Right lobe of liver (tissue), 6 donors: ENCODE measurements around the gene IPO11. TPM values are rescaled to one million over a fixed set of nuclear protein-coding genes. Genes with fewer than 3 reads are reported as not detected.

Experiments used
- ATAC-seq, 4 donors: fragments of 200-7000 bp; cut with Tn5 transposase; one replicate each; pipeline ENCODE4 v1.9.1; 2020; ENCODE audit warnings: mild to moderate bottlenecking in 4 of 4, moderate library complexity in 4 of 4
- DNase-seq, 3 donors: peaks; one replicate each; pipeline ENCODE4 v3.0.0-alpha.2; 2020
- H3K27ac ChIP-seq, 3 donors: fragments of 200-600 bp; one replicate each; pipeline ENCODE4 v1.8.0; 2022
- H3K27me3 ChIP-seq, 2 donors: fragments of 200-600 bp; one replicate each; pipeline ENCODE4 v1.8.0; 2022
- H3K36me3 ChIP-seq, 4 donors: fragments of 200-600 bp; sonication (generic) in 1 of 4; one replicate each; pipeline versions ENCODE4 v1.5.1 to v1.8.0; 2017 to 2022; ENCODE audit warnings: control low read depth in 1 of 4
- H3K4me1 ChIP-seq, 4 donors: fragments of 200-600 bp; sonication (generic) in 1 of 4; one replicate each; pipeline versions ENCODE4 v1.5.1 to v1.8.0; 2017 to 2022; ENCODE audit warnings: control low read depth in 1 of 4
- H3K4me3 ChIP-seq, 3 donors: fragments of 200-600 bp; one replicate each; pipeline ENCODE4 v1.8.0; 2022
- H3K9me3 ChIP-seq, 4 donors: fragments of 200-600 bp; sonication (generic) in 1 of 4; one replicate each; pipeline versions ENCODE4 v1.5.1 to v1.8.0; 2017 to 2022; ENCODE audit warnings: control low read depth in 1 of 4
- CTCF ChIP-seq, 4 donors: fragments of 200-600 bp in 3 of 4; fragments of 450-650 bp in 1 of 4; IDR thresholded peaks; one replicate each; pipeline versions ENCODE4 v1.5.1 to v1.8.0; 2016 to 2022; ENCODE audit warnings: antibody characterized with exemption in 4 of 4, mild to moderate bottlenecking in 2 of 4
- POLR2A ChIP-seq: fragments of 450-650 bp; IDR thresholded peaks from one replicate; pipeline ENCODE4 v1.6.1; 2017; ENCODE audit warnings: antibody characterized with exemption, mild to moderate bottlenecking
- WGBS: methylation state at CpG from one replicate; pipeline ENCODE4 v1.1.6; 2018; ENCODE audit warnings: low coverage, low lambda C conversion rate; ENCODE audit not compliant: insufficient coverage; ENCODE audit errors: missing lambda C conversion rate; 5-methylcytosine and 5-hydroxymethylcytosine counted together
- intact Hi-C, 2 donors: fragments of 100-400 bp; cut with DNase I; formaldehyde crosslinking; loops; one replicate each; pipeline versions ENCODE4 v1.11.2 to v1.14.1; 2022
- total RNA-seq, 6 experiments: library from RNA; depleted of rRNA in 2 of 6; stranded (reverse); fragments of >200 nt in 2 of 6; fragmentation: NEBNext Ultra II Directional in 3 of 6; extraction: Animal tissue kit (Norgen Biotek cat#: 25700) in 3 of 6; gene quantifications; one replicate each; pipeline versions ENCODE4 v1.1.0 to v1.2.4, GENCODE V29; 2016 to 2023
- donor health status: DM: no; HTN: yes; CAD: no.
- donor health status: DM: no; HTN: no; CAD: no.
- donor health status: DM: no; HTN: no; CAD: no.
- donor health status: DM: no; HTN: yes; CAD: no.
- donor health status: DM: no; HTN: yes; CAD: no.

The IPO11 gene
- total RNA-seq, 6 experiments from 2014 or later: 8.3 to 15.7 (median 13.6) TPM

DNA sequence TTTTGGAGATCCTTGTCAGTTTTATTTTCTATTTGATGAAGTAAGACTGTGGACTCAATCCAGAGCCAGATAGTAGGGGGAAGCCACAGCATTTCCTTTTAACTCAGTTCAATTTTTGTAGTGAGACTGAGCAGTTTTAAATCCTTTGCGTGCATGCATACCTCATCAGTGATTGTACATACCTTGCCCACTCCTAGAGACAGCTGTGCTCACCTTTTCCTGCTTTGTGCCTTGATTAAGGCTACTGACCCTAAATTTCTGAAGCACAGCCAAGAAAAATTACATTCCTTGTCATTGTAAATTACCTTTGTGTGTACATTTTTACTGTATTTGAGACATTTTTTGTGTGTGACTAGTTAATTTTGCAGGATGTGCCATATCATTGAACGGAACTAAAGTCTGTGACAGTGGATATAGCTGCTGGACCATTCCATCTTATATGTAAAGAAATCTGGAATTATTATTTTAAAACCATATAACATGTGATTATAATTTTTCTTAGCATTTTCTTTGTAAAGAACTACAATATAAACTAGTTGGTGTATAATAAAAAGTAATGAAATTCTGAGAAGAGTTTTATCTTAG, 26.7 kb upstream of the IPO11 start:
- peaks cover 0 to 36% (median 14%) of the 10 kb centered on the region in 4 donors for H3K36me3 ChIP-seq
- WGBS: 100% methylated on average over 2 of the region's 2 CpGs
- H3K4me3 ChIP-seq: no peak overlapping the region
- no peak for TF ChIP-seq CTCF (IDR thresholded peaks at IDR 0.05)
- no peak for TF ChIP-seq POLR2A
- ATAC-seq: no peak
- intact Hi-C loops: no loop called here
- DNase-seq: no peak
- no peaks in the 10 kb centered on the region for H3K27me3 ChIP-seq
- H3K27ac ChIP-seq: no peak overlapping the region
- no peaks in the 10 kb centered on the region for H3K4me1 ChIP-seq
- no peaks in the 10 kb centered on the region for H3K9me3 ChIP-seq

DNA sequence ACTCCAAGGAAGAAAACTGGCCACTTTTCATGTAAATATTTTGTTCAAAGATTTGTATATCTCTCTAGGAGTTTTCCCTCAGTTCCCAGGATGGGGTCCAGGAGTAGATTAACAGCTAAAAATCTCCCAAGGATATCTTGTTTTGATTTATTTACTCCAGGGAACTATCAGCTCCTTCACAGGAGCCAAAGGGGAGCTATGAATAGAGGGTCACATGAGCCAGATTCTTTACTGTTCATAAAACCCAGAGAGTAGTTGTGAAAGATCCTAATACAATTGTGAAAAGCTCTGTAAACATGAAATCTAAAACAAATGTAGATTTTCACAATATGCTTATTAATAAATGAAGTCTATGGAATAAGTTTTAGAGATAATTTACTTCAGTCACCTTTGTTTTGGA, 25.7 kb upstream of the IPO11 start:
- ATAC-seq (no peak), DNase-seq (no peak)
- intact Hi-C loops: no loop called here
- no peak for TF ChIP-seq CTCF (IDR thresholded peaks at IDR 0.05)
- no peak for TF ChIP-seq POLR2A
- H3K4me1 ChIP-seq: no peaks in the 10 kb centered on the region
- H3K9me3 ChIP-seq: no peaks in the 10 kb centered on the region
- no peaks in the 10 kb centered on the region for H3K27me3 ChIP-seq
- no peak overlapping the region for H3K27ac ChIP-seq
- H3K4me3 ChIP-seq: no peak overlapping the region
- peaks cover 0 to 44% (median 15%) of the 10 kb centered on the region in 4 donors for H3K36me3 ChIP-seq

GRCh38 chr5:62395210-62395950, 17.2 kb upstream of the IPO11 start:
- no peak for DNase-seq
- Histone ChIP-seq H3K27me3 (no peaks in the 10 kb centered on the region), H3K4me3 (no peak overlapping the region), H3K36me3 (peaks cover 0 to 83% (median 18%) of the 10 kb centered on the region in 4 donors), H3K9me3 (no peaks in the 10 kb centered on the region), H3K27ac (no peak overlapping the region), H3K4me1 (no peaks in the 10 kb centered on the region)
- intact Hi-C loops: no loop called here
- WGBS: 100% methylated on average over 3 of the region's 5 CpGs
- no peak for ATAC-seq
- no peak for TF ChIP-seq CTCF (IDR thresholded peaks at IDR 0.05)
- TF ChIP-seq POLR2A: no peak

GRCh38 chr5:62403411-62404250, 8.9 kb upstream of the IPO11 start, which contains the start of gene DIMT1:
Gene DIMT1, minus strand, starts transcription at chr5:62403905. Its CDS starts 133 bp downstream, at chr5:62403772.
- Histone ChIP-seq H3K4me1 (peaks cover 0 to 8% (median 0%) of the 10 kb centered on the region in 4 donors), H3K4me3 (peak within 1 kb of the TSS; percentile 67 to 89 (median 70)), H3K27me3 (no peaks in the 10 kb centered on the region), H3K27ac (peak within 1 kb of the TSS; percentile 72 to 91 (median 79)), H3K9me3 (no peaks in the 10 kb centered on the region), H3K36me3 (peaks cover 0 to 24% (median under 1%) of the 10 kb centered on the region in 4 donors)
- DNase-seq: peak; percentile 95 to 97 (median 97)
- ATAC-seq: peak; percentile 99 to 100 (median 99)
- intact Hi-C loops: no loop called here
- peak; percentile 89 for TF ChIP-seq POLR2A
- TF ChIP-seq CTCF (IDR thresholded peaks at IDR 0.05): no peak
- 1% methylated on average over 24 of the region's 66 CpGs for WGBS
